Measurements from ENCODE around the gene CENPS. TPM values are rescaled to one million over a fixed set of nuclear protein-coding genes. Genes with fewer than 3 reads are reported as not detected.
A peak's percentile ranks its signal among the peaks of the same experiment; 100 is the strongest.

Gene CENPS
- total and polyA plus RNA-seq, 9 of the 15 experiments (the other 6 are each of a cell fraction or from before 2014, with no cell fraction given): 10.2 to 36.0 (median 26.0) TPM

DNA sequence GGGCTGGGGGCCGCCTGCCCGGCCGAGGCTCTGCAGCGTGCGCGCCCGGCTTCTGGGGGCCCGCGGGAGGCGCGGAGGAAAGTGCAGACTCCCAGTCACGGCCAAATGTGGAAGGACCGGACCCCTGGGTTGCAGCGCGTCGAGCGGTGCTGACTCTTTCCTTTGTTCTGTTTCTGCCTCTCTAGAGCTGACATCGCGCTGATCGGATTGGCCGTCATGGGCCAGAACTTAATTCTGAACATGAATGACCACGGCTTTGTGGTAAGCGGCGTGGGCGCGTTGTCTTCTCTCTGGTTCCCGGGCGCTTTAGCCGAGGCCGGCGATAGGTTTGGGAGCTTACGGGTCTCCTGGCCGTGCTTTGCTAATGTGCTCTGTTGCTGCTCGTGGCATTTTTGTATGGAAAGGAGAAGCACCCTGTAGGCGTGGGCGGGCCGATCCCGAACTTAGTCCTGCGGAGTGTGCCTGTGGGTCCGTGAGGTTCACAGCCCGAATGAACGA lies 30.7 kb upstream of the CENPS start (continued):
- TF ChIP-seq, protein P1, sequence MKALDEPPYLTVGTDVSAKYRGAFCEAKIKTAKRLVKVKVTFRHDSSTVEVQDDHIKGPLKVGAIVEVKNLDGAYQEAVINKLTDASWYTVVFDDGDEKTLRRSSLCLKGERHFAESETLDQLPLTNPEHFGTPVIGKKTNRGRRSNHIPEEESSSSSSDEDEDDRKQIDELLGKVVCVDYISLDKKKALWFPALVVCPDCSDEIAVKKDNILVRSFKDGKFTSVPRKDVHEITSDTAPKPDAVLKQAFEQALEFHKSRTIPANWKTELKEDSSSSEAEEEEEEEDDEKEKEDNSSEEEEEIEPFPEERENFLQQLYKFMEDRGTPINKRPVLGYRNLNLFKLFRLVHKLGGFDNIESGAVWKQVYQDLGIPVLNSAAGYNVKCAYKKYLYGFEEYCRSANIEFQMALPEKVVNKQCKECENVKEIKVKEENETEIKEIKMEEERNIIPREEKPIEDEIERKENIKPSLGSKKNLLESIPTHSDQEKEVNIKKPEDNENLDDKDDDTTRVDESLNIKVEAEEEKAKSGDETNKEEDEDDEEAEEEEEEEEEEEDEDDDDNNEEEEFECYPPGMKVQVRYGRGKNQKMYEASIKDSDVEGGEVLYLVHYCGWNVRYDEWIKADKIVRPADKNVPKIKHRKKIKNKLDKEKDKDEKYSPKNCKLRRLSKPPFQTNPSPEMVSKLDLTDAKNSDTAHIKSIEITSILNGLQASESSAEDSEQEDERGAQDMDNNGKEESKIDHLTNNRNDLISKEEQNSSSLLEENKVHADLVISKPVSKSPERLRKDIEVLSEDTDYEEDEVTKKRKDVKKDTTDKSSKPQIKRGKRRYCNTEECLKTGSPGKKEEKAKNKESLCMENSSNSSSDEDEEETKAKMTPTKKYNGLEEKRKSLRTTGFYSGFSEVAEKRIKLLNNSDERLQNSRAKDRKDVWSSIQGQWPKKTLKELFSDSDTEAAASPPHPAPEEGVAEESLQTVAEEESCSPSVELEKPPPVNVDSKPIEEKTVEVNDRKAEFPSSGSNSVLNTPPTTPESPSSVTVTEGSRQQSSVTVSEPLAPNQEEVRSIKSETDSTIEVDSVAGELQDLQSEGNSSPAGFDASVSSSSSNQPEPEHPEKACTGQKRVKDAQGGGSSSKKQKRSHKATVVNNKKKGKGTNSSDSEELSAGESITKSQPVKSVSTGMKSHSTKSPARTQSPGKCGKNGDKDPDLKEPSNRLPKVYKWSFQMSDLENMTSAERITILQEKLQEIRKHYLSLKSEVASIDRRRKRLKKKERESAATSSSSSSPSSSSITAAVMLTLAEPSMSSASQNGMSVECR (CRISPR knock-in tag; IDR thresholded peaks at IDR 0.05): peak; percentile 65
- TF ChIP-seq MCM7 (IDR thresholded peaks at IDR 0.05): no peak
- TF ChIP-seq, protein P2, sequence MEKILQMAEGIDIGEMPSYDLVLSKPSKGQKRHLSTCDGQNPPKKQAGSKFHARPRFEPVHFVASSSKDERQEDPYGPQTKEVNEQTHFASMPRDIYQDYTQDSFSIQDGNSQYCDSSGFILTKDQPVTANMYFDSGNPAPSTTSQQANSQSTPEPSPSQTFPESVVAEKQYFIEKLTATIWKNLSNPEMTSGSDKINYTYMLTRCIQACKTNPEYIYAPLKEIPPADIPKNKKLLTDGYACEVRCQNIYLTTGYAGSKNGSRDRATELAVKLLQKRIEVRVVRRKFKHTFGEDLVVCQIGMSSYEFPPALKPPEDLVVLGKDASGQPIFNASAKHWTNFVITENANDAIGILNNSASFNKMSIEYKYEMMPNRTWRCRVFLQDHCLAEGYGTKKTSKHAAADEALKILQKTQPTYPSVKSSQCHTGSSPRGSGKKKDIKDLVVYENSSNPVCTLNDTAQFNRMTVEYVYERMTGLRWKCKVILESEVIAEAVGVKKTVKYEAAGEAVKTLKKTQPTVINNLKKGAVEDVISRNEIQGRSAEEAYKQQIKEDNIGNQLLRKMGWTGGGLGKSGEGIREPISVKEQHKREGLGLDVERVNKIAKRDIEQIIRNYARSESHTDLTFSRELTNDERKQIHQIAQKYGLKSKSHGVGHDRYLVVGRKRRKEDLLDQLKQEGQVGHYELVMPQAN (IDR thresholded peaks at IDR 0.05; ENCODE audit: borderline replicate concordance): peak; percentile 26; the same call in 1 of the 2 replicates
- no peak for TF ChIP-seq ZNF124 (CRISPR knock-in tag; IDR thresholded peaks at IDR 0.05)
- no peak for TF ChIP-seq KDM1A (IDR thresholded peaks at IDR 0.05)
- TF ChIP-seq RFX7 (CRISPR knock-in tag; IDR thresholded peaks at IDR 0.05): no peak
- TF ChIP-seq PHB2 (IDR thresholded peaks at IDR 0.05; ENCODE audit: low read depth): no peak
- no peak for TF ChIP-seq HNRNPUL1 (IDR thresholded peaks at IDR 0.05; ENCODE audit: low read length)
- TF ChIP-seq ARID1B (IDR thresholded peaks at IDR 0.05): no peak
- TF ChIP-seq ZNF583 (CRISPR knock-in tag; IDR thresholded peaks at IDR 0.05): no peak
- no peak for TF ChIP-seq FOS (IDR thresholded peaks at IDR 0.05; ENCODE audit: extremely low read depth, insufficient read length)
- TF ChIP-seq RBM25 (IDR thresholded peaks at IDR 0.05; ENCODE audit: low read depth, low read length, severe bottlenecking): no peak
- TF ChIP-seq RBM14 (IDR thresholded peaks at IDR 0.05; ENCODE audit: borderline replicate concordance, insufficient read depth, low read depth, low read length): no peak
- TF ChIP-seq, protein P3, sequence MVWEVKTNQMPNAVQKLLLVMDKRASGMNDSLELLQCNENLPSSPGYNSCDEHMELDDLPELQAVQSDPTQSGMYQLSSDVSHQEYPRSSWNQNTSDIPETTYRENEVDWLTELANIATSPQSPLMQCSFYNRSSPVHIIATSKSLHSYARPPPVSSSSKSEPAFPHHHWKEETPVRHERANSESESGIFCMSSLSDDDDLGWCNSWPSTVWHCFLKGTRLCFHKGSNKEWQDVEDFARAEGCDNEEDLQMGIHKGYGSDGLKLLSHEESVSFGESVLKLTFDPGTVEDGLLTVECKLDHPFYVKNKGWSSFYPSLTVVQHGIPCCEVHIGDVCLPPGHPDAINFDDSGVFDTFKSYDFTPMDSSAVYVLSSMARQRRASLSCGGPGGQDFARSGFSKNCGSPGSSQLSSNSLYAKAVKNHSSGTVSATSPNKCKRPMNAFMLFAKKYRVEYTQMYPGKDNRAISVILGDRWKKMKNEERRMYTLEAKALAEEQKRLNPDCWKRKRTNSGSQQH (CRISPR knock-in tag; IDR thresholded peaks at IDR 0.05): no peak
- TF ChIP-seq MYBL2 (IDR thresholded peaks at IDR 0.05; ENCODE audit: low read depth): no peak
- no peak for TF ChIP-seq MYBL2 (CRISPR knock-in tag; IDR thresholded peaks at IDR 0.05; ENCODE audit: borderline replicate concordance)
- TF ChIP-seq KHSRP (IDR thresholded peaks at IDR 0.05): no peak
- TF ChIP-seq MTF1 (CRISPR knock-in tag; IDR thresholded peaks at IDR 0.05; ENCODE audit: borderline replicate concordance): no peak
- no peak for TF ChIP-seq PTBP1 (IDR thresholded peaks at IDR 0.05; ENCODE audit: low read depth, low read length)
- TF ChIP-seq PHF20 (IDR thresholded peaks at IDR 0.05; ENCODE audit: partially characterized antibody): no peak

Measured in K562 (cell line).